GM21786 (cell line): Measurements from ENCODE around the gene MPDZ.
"Not testable (repeated sequence)": the region's sequence is repeated elsewhere in the genome, so short reads cannot be mapped to it uniquely, and the experiment has no call there.

ENCODE experiments used
- ATAC-seq: cut with Tn5 transposase; IDR thresholded peaks from one replicate; pipeline ENCODE4 v1.9.1; 2021; ENCODE audit not compliant: unreplicated experiment

Gene MPDZ

DNA sequence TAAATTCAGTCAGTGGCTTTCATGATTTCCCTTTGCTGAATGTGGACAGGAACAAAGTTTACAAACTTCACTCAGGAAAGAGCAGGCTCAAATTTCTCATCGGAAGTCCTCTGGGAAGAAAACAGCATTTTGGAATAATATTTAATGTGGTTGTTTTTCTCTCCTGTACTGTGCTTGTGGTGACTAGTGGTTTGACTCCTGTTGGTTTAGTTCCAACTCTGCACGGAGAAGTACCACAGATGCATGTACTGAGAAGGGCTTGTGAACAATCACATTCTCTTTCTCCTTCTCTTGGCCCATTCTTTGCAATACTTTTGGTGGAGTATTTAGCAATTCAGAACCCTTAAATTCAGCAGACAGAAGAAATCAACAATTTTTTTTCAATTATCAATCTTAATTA lies 13.3 kb downstream of the MPDZ start:
- no peak for ATAC-seq

DNA sequence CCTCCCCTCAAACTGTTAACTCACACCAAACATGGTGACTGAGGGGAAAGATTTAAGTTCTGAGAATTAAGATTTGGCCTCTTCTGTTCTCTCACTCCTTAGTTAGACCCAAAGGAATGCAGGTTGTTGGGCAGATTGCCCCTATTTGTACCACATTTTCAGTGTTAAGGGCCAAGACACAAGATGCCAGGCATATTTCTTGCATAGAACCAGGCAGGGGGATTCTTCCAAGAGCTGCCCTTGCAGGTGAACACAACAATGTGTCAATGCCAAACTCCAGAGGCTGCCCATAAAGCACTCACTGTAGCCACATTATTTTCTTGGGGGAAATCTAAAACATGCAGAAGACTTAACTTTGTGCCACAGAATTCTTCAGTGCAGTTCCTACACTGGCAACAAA lies 14.7 kb downstream of the MPDZ start:
- ATAC-seq = no peak

DNA sequence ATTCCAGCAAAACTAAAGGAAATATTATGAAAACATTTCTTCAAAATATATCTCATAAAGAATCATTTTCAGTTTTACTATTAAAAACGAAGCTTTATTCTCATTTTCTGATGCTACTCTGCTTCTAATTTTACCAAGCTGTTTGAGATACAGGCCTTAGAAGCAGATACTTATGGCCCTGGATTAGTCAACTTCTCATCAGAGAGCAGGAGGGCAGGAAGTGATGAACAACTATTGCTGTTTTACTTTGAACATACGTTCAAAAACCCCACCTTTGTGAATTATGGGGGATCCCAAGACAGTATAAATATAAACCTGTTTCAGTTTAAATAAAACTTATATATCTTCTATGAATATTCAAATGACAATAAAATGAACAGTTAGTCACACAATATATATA lies 16.0 kb downstream of the MPDZ start:
- no peak for ATAC-seq

DNA sequence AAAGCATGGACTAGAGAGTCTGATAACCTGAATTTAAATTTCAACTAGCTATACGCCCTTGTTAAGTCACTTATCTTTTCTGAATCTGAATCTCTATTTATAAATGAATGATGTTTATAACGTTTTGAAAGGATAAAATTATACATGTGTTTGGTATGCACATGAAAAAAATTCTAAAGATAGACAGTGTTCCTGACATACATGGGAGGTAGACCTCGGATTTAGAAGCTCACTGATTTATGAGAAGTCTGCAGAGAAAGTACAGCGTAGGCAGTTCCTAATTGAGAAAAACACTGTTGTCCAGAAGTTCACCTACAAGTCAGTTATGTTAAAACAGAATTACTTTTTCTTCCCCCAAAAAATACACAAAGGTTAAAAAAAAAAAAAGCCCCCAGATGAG lies 26.6 kb downstream of the MPDZ start:
- no peak for ATAC-seq

DNA sequence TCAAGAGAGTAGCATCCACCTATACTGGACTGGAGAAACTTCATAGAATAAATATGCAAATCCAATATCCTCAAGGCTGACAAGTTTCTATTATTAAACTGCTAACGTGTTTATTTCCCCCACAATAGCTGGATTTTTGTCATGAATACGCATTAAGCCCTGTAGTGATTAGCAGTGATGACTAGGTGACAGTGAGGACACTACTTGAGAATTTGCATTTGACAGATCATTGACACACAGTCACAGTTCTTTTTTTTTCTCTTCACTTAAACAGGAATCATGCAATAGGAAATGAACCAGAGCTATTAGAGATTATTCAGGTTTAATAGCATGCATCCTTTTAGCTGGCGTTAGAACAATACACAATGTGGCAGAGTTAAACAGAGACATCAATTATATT lies 35.3 kb downstream of the MPDZ start:
- ATAC-seq = no peak

DNA sequence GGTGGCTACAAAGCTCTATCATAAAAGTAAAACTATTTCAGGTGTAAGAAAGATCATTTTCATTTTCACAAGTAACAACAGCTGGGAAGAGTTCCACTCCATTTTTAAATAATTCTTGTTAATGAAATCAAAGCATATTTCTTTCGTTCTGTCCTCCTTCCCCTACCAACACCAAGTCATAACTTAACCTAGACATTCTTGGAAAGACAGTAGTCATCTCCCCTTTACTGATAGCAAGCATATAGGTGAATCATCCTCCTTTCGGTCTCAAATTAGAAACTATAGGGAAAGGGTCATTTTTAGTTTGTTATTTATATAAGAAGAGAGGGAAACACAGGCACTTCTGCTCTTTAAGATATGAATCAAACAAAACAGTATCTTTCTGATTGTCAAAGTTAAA lies 38.2 kb downstream of the MPDZ start:
- ATAC-seq = no peak

DNA sequence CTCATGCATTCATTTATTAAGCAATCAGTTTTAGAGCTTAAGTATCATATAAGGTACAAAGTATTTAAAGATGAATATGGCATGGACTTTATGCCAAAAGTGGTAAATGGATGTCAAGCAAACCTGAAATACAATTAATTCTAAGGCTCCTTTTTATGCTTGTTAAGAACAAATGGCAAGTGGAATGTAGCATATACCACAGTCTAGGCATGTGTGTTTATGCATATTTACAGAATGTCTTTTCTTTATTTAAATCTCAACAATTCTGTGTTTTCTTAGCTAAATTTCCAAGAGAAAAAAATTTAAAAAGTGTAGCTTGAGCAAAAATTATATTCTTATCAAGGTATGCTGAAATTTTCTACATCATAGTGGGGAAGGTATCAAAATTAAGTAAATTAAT lies 39.8 kb downstream of the MPDZ start:
- no peak for ATAC-seq

DNA sequence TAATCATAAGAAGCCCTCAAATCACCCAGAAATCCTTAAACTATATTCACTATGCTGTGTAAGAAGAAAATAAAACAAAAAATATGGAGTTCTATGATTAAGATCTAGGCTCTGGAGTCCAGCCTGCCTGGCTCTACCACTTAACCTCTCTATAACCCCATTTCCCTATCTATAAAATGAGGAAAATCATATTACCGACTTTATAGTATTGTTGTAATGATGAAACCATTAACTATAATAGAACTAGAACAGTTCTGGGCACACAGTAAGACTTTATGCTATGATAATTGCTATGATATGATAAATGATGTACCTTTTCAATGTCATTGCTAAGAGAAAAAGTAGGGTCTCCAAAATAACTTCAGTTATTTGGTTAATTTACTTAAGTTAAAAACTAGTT lies 40.3 kb downstream of the MPDZ start:
- ATAC-seq = no peak

DNA sequence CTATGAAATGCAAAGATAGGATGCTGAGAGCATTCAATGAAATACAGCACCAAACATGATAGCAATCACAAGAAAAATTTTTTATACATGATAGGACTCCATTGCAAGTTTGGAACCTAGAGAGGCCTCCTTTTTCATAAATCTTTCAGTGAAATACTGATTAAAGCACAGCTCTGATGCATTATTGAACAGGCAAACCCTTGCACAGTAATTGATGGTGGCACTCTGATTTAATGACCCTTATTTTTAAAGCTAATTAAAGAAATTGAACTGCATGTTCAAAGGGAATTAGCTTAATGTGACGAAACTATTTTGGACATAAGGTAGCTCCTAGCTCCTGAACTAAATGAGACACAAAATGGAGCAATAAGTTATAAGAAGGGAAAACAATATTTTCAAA lies 44.6 kb downstream of the MPDZ start:
- no peak for ATAC-seq

DNA sequence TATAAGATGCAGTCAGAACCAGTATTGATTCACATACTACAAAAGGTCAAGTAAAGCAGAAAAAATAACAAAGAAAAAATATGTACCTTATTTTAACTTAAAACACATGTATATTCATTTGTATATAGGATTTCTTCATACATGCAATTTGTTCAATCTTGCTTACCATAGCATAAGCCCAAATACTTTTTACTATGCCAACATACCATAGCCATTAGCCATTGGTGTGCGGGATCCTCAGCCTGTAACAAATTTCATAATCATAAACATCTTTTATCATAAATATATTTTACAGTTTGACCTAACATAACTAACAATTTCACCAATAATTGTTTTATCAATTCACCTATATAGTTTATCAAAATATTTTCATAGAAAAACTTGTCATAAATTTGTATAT lies 51.1 kb downstream of the MPDZ start:
- no peak for ATAC-seq

DNA sequence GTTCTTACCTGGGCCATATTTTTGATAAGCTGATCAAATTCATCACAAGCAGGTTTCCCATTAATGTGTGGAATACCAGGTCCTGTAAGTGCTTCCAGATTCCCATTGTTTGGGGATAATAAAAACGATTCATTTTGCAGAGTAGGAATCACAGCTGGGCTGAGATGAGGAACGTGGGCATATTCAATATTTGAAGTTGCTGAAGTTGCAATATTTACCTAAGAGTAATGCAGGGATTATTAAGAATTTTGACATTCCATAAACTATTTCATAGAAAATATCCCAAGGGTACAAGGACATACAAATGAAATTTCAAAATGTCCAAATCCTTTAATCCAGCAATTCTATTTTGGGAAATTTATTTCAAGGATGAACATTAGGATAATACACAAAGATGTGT lies 55.1 kb downstream of the MPDZ start:
- ATAC-seq = no peak

DNA sequence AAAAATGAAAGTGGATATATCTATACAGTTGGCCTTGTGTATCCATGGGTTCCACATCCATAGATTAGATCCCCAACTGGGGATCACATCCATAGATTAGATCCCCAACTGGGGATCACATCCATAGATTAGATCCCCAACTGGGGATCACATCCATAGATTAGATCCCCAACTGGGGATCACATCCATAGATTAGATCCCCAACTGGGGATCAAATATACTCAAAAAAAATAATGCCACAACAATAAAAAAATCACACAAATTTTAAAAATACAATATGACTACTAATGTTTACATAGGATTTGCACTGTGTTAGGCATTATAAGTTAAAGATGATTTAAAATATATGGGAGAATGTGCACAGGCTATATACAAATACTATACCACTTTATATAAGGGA lies 56.8 kb downstream of the MPDZ start:
- ATAC-seq = not testable (repeated sequence)

DNA sequence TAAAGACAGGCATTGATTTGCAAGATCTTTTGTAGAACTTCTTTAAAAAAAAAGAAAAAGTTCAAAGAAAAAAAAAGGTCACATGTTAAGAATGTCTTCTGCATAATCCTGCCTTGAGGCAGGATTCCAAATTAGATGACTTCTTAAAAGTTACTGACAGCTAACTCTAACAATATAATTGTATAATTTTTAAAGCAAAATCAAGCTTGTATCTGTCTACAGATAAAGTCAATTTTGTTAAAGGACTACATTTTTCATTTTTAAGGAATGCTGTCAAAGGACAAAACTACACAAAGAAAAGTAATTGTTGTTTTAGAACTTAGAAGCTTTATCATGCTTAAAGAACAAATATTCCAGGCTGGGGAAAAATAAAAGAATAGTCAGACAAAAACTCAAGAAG lies 57.8 kb downstream of the MPDZ start:
- ATAC-seq = no peak

DNA sequence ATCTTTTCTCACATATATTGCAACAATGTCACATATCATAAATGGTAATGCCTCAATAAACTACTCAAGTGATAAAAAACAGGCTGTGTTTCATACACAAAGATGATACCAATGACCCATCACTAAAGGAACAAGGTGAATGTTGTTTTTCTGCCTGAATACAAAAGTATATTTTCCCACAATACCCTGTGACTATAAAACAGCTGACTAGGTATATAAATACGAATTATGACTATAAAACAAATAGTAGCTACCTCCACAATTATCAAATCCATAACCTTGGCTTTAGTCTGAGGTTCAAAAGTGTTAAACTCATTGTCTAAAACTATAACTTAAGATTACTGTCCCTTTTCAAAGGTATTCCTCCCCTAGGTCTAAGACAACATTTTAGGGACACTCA lies 58.7 kb downstream of the MPDZ start:
- no peak for ATAC-seq

DNA sequence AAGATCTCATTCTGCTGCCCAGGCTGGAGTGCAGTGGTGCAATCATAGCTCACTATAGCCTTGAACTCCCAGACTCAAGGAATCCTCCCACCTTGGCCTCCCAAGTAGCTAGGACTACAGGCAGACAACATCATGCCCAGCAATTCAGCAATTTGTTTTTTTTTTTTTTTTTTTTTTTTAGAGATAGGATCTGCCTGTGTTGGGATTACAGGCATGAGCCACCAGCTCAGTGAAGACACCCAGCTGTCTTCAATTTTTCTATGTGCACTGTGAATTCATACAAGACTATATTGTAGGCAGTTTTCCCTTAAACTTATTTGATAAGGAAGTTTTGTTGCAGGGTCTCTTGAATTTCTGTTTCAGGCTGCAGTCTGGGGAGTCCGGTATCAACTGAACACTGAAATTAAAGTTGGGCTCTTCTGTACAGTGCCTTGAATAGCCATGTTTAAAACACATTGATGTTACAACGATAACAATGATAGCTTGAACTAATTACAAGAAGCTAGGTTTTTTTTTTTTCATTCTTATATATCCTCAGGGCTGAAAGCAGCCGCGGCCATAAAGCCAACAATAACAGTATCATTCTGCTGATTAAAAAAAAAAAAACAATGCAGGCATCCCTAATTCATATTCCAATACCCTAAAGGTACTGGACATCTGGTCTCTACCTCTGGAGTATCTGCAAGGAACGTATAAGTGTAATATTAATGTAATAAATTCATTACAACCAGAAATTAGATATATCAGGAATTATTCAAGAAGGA lies 63.5 kb downstream of the MPDZ start:
- no peak for ATAC-seq

DNA sequence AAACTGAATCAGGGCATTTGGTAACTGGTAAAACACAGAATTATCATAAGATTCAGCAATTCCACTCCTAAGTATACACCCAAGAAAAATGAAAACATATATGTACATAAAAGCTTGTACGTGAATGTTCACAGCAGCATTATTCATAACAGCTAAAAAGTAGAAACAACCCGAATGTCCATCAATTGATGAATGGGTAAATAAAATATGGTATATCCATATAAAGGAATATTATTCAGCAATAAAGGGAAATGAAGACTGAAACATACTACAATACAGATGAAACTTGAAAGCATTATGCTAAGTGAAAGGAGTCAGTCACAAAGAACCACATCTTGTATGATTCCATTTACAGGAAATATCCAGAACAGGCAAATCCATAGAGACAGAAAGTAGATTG lies 65.5 kb downstream of the MPDZ start:
- ATAC-seq = no peak

DNA sequence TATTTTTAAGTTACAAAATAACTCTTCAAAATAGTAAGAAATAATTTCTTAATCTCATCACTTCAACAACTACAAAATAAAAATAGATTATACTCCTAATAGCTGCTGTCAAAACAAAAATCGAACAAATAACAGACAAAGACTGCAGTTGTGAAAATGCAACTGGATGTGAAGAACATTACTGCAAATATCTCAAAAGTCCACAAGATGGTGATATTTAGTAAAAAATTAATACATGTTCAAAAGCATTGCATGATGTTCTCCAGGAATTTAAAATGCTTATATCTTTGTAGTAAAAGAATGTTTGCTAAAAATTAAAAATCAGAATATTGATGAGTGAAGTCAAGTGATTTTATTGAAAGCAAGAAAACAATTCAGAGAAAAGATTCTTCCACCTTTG lies 66.2 kb downstream of the MPDZ start:
- no peak for ATAC-seq

DNA sequence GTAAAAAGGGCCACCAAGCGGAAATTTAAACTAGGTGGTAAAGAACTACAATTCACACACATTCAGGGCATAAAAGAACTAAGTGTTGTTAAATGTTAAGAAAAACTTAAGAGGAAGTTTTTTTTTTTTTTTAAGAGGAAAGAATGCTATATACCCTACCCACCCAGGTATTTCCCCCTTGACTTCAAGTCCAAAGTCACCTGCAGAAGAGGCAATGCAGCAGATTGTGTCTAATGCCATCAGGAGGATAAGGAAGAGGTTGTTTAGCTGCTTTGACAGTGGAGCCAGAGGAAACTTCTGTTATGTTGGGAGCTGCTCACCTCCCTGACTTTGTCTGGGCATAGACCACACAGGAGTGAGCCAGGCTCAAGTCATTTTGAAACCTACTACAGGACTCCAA lies 69.2 kb downstream of the MPDZ start:
- ATAC-seq = no peak

DNA sequence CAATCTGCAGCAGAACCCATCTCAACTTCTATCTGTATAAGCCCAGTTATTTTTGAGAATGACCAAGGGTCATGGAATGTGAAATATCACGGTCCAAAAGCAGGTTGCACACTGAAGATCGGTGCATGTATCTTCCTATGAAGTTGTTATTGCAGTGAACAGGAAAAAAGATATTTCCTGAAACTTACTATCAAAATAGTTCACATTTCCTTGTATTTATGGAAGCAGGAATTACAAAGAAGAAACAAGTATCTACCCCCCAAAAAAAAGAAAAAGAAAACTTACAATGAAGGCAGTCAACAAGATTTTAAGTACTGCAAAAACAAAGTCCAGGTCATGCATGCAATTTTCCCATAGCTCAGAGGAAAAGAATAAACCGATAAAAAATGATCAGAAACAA lies 70.0 kb downstream of the MPDZ start:
- ATAC-seq = no peak

DNA sequence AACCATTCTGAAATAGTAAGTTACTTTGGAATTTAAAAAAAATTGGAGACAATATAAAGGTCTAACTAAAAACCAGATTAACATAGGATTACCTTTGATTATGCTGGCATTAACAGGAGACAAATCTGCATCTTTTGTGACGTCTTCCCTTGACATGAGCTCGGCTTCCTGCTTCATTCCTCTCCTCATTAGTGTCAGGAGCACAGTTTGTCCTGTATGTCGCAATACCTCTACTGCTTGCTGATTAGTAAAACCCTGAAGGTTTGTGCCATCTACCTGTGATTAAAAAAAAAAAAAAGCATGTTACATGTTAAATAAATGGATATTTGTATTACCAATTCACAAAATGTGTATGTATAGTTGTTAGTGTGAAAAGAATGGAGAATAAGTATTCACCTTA lies 73.7 kb downstream of the MPDZ start:
- ATAC-seq = no peak

DNA sequence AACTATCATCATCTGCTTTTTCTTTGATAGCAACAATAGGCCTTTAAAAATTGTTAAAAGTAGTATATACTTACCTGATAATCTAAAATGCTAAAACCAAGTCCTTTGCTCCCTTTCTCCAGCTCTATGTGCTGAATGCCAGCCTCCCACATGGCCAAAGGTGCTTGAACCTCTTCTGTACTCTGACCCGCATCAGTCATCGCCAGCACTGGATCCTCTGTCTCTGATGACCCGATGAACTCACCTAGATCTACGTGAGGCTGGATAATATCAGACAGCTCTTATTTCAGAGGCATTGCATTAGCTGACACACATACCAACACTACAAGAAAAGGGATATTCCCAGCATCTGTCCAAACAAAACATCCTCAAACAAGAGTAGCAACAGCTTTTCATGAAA lies 89.5 kb downstream of the MPDZ start:
- no peak for ATAC-seq

DNA sequence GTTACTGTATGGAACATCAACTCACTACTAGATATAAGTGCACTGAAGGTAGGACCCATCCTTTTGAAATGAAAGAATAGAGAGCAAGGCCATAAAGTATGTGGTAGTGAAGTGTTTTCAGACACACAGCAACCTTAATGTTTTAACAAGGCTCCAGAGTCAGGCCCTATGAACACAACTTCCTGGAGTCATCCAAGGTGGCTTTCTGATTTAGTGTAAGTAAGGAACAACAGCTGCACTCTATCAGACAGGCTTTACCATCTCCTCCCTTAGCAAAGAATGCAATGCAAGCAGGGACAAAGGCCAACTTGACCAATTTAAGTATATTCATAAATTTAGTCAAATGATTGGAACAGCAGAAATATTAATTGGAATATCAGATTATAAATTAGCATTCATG lies 90.1 kb downstream of the MPDZ start:
- ATAC-seq = no peak

DNA sequence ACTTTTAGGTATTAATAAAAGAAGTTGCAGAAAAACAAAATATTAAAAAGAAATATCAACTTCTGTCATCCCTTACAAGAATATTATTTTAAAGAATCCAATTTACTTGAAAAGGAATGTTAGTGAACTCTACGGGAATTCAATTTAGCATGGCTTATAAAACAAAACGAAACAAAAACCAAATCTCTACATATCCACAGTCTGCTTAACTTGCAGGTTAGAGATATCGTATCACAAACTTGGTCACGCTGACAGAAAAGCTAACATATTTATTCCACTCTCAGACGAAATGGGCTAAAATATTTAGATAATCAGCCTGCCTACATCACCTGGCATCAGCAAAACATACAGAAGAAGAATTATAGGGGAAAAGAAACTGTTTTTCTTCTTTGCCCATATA lies 92.7 kb downstream of the MPDZ start:
- no peak for ATAC-seq

DNA sequence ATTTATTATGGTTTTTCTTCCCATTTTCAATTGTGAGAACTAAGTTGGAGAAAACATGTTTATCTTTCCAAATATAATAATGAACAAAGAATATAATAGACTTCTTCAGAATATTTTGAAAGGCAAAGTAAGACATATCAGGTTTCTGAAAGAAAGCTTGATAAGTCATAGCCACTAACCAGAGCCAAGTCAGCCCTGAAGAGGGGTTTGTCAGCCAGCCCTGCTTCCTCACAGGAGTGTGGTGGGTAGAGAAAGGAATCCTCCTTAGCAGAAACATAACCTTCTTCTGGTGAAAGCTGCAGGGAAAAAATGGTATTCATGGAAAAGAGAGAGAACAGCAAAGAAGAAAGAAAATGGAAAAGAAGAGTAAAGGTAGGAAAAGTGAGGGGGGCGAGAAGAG lies 93.4 kb downstream of the MPDZ start:
- ATAC-seq = no peak
